Astrocyte of the spinal cord (primary cell): ENCODE data around the gene VIT.

ENCODE experiments used
- DNase-seq: peaks from one replicate; pipeline ENCODE4 v3.0.0; 2011; ENCODE audit warnings: low read depth, low spot score
- H3K4me3 ChIP-seq: 2 replicates; pipeline ENCODE4 v1.5.1; 2011; ENCODE audit warnings: low read depth, mild to moderate bottlenecking, low read length, moderate library complexity
- in situ Hi-C: cut with HindIII; loops from 2 replicates; pipeline ENCODE4 v1.10.0; 2017; ENCODE audit warnings: low sequenced_read_pairs
- TF ChIP-seq, protein P1 (sequence below): IDR thresholded peaks from 2 replicates; pipeline ENCODE4 v1.5.1; 2012; ENCODE audit warnings: low read depth, mild to moderate bottlenecking, low read length, inconsistent platforms

VIT gene

DNA sequence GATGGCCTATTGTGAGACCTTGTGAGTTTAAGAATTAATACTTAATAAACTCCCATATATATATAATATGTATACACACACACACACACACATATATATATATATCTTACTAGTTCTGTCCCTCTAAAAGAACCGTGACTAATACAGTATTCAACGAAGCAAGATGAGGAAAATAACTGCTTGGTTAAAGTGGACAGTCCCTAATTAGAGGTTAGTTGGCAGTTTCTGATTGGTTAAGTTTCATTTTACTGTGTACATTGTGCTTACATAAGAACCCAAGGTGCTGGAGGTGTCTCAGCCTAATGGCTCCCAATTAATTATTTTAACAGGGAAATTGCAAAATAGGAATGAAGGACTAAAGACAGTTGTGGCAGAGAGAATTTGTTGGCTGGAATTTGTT, 137.7 kb downstream of the VIT start:
- DNase-seq: no peak
- no peak overlapping the region for H3K4me3 ChIP-seq
- in situ Hi-C loops: no loop called here
- TF ChIP-seq, protein P1, sequence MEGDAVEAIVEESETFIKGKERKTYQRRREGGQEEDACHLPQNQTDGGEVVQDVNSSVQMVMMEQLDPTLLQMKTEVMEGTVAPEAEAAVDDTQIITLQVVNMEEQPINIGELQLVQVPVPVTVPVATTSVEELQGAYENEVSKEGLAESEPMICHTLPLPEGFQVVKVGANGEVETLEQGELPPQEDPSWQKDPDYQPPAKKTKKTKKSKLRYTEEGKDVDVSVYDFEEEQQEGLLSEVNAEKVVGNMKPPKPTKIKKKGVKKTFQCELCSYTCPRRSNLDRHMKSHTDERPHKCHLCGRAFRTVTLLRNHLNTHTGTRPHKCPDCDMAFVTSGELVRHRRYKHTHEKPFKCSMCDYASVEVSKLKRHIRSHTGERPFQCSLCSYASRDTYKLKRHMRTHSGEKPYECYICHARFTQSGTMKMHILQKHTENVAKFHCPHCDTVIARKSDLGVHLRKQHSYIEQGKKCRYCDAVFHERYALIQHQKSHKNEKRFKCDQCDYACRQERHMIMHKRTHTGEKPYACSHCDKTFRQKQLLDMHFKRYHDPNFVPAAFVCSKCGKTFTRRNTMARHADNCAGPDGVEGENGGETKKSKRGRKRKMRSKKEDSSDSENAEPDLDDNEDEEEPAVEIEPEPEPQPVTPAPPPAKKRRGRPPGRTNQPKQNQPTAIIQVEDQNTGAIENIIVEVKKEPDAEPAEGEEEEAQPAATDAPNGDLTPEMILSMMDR: no peak

DNA sequence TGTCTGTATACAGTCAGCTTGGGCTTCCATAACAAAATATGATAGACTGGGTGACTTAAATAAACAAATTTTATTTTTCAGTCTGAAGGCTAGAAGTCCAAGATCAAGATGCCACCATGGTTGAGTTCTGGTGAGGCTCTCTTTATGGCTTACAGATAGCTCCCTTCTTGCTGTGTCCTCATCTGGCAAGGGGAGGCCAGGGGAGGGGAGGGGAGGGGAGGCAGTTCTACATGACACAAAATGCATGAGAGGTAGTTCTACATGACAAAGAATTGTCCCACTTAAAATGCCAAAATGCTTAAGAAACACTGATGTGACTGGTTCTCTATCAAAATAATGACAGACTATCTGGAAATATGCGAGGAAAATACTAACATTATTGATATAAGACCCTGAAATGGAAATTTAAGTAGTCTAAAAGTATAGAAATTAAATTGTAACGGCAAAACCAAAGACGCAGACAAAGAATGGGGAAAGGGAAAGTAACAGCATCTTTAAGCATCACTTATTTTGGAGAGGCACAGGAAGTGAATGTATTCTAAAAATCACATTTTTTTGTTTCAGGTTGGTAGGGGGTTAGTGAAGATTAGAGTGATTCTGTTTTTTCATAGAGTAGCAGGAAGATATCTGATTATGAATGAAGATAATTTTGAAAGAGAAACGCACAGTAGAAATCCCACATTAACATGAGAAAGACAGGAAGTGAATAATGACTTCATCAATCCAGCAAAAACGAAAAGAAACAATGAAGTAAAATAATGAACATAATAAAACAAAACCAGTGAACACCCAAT, 138.4 kb downstream of the VIT start:
- no peak for DNase-seq
- no peak overlapping the region for H3K4me3 ChIP-seq
- TF ChIP-seq, protein P1: no peak

GRCh38 chr2:36839976-36840617, 143.6 kb downstream of the VIT start:
- DNase-seq: no peak
- in situ Hi-C loops: no loop called here
- H3K4me3 ChIP-seq: no peak overlapping the region
- TF ChIP-seq, protein P1: no peak

More for the DNA sequence above, 138.4 kb downstream of the VIT start:
- in situ Hi-C loops: no loop called here

GRCh38 chr2:36843838-36844237, 147.3 kb downstream of the VIT start:
- in situ Hi-C loops: no loop called here
- DNase-seq: no peak
- TF ChIP-seq, protein P1: no peak
- H3K4me3 ChIP-seq: no peak overlapping the region

DNA sequence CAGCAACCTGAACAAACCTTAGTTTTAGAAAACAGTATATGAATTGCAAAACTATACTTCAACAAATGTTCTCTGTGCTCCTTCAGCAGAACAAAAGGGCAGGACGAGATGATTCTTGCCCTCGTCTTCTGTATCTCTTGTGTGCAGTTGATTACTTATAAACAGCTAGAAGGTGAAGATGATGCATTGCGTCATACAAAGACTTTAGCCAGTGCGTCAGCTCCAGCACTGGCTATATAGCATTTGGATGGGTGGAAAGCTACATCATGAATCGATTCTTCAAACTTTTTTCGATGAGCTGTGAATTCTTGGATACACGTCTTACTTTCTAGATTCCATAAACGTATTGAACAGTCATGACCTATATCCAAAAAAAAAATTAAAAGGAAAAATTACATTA, 152.8 kb downstream of the VIT start:
- in situ Hi-C loops: no loop called here
- no peak for DNase-seq
- TF ChIP-seq, protein P1: no peak

DNA sequence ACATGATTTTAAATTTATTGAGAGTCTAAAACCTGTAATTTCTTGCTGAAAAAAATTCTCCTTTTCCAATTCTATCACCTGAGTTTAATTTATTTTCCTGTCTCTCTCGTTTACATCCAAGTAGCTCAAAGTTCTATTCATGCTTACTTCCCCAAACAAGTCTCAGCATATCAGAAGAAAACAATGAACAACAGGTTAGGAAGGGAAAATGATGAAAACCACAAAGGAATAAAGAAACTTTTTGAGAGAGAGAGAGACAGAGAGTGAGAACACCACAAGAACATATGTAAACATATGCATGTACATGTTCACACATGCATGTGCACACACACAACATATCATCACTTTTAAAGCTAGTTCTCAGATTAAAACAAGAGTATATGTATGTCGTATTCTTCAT, 157.7 kb downstream of the VIT start:
- in situ Hi-C loops: no loop called here
- no peak overlapping the region for H3K4me3 ChIP-seq
- no peak for DNase-seq
- TF ChIP-seq, protein P1: no peak

More for the DNA sequence above, 152.8 kb downstream of the VIT start:
- no peak overlapping the region for H3K4me3 ChIP-seq
